HG02623 (cell line): Measurements from ENCODE around the gene PTP4A2.
"Not testable (repeated sequence)": the region's sequence is repeated elsewhere in the genome, so short reads cannot be mapped to it uniquely, and the experiment has no call there.

ENCODE experiments used
- ATAC-seq: cut with Tn5 transposase; IDR thresholded peaks from one replicate; pipeline ENCODE4 v1.9.1; 2021; ENCODE audit warnings: moderate library complexity; ENCODE audit not compliant: unreplicated experiment

PTP4A2 gene

GRCh38 chr1:31926252-31926651 is 11.9 kb downstream of the PTP4A2 start:
- ATAC-seq = no peak

- not testable (repeated sequence) for ATAC-seq
These were observed 12.3 kb downstream of the PTP4A2 start for GRCh38 chr1:31925824-31926223.

- ATAC-seq = no peak
These were observed 13.3 kb downstream of the PTP4A2 start for GRCh38 chr1:31924839-31925238.

- no peak for ATAC-seq
These were observed 14.2 kb downstream of the PTP4A2 start for GRCh38 chr1:31923901-31924535.

- no peak for ATAC-seq
These were observed 17.2 kb downstream of the PTP4A2 start for GRCh38 chr1:31920956-31921355.

- no peak for ATAC-seq
These were observed 18.6 kb downstream of the PTP4A2 start for GRCh38 chr1:31919591-31919990.

- ATAC-seq = no peak
These were observed 22.7 kb downstream of the PTP4A2 start for GRCh38 chr1:31915438-31915837.

DNA sequence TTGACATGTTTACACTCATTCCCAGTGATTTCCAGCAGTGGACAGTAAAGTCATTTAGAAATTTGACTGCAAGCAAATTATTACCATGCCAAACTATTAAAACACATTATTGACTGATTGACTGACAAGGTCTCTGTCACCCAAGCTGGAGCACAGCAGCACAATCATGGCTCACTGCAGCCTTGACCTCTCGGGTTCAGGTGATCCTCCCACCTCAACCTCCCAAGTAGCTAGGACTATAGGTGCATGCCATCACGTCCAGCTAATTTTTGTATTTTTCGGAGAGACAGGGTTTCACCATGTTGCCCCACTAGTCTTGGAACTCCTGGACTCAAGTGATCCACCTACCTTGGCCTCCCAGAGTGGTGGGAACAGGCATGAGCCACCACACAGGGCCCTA is 24.2 kb downstream of the PTP4A2 start:
- no peak for ATAC-seq

DNA sequence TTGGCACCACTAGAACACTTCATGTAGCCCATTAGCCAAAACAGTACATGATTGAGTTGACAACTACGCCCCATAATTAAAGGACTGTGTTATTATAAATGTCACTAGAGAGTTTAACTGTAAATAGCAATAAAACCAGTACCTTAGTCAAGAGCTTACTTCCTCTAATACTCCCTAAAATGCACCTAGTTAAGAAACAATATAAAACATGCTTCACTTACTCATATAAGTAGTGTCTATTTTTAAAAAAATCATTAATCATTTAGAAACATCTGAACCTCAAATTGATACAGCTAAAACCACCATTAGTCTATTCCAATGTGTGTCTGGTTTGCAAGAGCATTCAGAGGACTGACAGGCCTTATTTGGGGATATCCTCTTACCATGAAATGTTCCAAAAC is 25.3 kb downstream of the PTP4A2 start:
- ATAC-seq = no peak

DNA sequence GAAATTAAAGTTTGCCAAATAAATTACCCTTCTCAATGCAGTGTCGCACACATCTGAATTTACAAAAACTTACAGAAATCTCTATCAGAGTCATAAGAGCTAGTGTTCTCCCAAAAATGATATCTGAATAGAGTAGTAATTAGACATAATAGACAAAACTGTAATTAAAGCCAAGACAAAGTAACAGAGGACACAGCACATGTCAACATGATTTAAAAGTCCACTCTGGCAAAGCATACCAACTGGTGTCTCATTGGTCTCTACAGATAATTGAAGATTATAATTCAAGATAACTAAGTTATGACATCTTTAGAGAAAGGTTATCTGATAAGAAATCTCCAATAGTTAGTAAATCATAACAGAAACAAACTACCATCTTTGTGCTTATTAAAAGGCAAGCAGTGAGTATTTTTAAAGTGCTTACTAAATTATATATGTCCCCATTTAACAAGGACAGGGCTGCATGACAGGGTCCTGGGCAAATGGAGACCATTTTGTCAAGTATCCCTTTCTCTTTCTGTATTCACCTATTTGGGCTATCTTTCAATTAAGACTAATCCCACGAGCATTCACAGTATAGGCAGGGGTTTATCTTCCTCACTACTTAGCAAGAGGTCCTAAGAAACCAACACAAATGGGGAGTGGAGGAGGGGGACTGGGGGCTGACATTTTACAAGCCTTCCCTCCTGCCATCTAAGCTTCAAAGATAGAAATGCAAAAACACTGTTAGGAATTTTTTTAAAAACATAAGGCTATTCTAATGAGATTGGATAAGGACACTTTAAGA is 26.0 kb downstream of the PTP4A2 start:
- no peak for ATAC-seq

DNA sequence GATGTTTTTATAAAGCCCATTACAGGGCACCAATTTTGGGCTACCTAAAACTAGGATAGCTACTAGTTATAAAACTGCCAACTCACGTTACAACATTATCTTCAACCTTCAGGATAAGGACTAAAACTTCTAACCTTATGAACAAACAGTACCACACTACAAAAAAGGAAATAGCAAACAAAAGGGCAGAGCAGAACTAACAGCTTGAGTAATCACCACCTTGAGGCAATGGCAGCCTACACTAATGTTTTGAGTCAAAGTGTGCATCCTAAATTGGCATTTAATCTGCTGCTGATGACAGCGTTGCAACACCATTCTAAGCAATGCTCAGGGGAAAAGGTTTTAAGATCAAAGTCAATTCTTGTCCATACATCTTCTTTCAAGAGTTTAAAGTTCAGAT is 27.2 kb downstream of the PTP4A2 start:
- ATAC-seq = no peak

GRCh38 chr1:31909691-31910090 is 28.5 kb downstream of the PTP4A2 start:
- ATAC-seq = no peak

- no peak for ATAC-seq
These were observed 31.6 kb downstream of the PTP4A2 start for GRCh38 chr1:31906557-31906956.

GRCh38 chr1:31905681-31906080 is 32.5 kb downstream of the PTP4A2 start:
- no peak for ATAC-seq

DNA sequence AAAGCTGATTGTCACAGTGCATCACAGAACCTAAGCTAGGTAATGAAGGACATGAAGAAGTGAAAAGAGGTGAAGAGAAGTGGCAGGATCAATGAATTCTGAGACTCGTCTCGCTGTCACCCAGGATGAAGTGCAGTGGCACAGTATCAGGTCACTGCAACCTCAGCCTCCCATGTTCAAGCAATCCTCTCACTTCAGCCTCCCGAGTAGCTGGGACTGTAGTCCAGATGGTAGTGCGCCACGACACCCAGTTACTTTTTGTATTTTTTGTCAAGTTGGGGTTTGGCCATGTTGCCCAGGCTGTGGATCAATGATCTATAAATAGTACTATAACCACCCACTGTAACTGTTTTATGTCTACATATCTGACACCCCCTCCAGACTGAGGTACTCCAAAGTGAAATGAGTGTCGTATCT is 33.1 kb downstream of the PTP4A2 start:
- ATAC-seq = no peak

- no peak for ATAC-seq
These were observed 33.7 kb downstream of the PTP4A2 start for GRCh38 chr1:31904339-31905092.

- no peak for ATAC-seq
These were observed 35.7 kb downstream of the PTP4A2 start for GRCh38 chr1:31902510-31902860.

GRCh38 chr1:31901838-31902509 is 36.2 kb downstream of the PTP4A2 start:
- no peak for ATAC-seq

DNA sequence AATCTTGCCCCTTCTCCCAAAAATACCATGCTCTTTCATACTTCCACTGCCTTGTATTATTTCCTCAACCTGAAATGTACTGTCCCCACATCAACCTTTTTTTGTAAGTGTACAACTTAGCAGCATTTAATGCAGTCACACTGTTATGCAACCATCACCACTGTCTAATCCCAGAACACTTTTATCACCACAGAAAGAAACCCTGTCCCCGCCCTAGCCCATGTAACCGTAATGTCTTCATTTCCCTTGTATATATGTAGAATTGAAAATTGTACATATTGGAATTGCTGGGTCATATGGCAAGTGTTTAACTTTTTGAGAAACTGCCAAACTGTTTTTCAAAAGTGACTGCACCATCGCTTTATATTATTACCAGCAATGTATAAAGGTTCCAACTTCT is 37.4 kb downstream of the PTP4A2 start:
- ATAC-seq = no peak

DNA sequence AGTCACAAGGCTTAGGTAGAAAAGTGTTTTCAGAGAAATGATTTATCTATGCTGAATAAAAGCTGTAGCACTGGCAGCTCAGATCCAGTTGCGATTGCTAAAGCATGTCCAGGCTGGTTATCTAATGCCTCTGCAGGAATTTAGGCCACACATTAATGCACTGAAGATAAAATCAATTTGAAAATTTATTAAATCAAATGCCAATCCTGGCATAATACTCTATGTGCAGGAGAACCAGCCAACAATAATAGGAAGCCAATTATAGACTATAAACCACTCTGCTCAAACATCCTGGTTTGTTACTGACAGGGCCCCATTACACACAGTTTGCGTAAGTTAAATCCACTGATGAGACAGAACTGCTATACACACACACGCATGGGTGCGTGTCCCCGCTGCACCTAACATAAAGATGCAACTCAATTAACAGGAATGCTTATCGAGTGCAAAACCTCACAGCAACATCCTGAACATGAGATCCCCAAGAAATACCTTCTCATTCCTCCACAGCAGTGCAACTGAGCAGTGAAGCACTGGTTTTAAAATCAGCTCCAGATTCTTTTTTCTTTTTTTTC is 40.6 kb downstream of the PTP4A2 start:
- no peak for ATAC-seq
